Esophagus muscularis mucosa (tissue), 4 donors: ENCODE measurements around the gene RIMS1. TPM values are rescaled to one million over a fixed set of nuclear protein-coding genes. Genes with fewer than 3 reads are reported as not detected.

ENCODE experiments used
- DNase-seq: peaks from one replicate; pipeline ENCODE4 v3.0.0-alpha.2; 2017; ENCODE audit errors: extremely low spot score
- H3K27ac ChIP-seq, 4 donors: fragments of 200-600 bp; sonication (generic); replicated peaks in 1 of 4; 1 replicate in 3 of 4; 2 replicates in 1 of 4; pipeline ENCODE4 v1.5.1; 2016 to 2019; ENCODE audit warnings: mild to moderate bottlenecking in 1 of 4
- H3K27me3 ChIP-seq, 4 donors: fragments of 200-600 bp; sonication (generic); one replicate each; pipeline versions ENCODE4 v1.5.1 to v1.6.0; 2016 to 2019
- H3K36me3 ChIP-seq, 4 donors: fragments of 200-600 bp; sonication (generic); one replicate each; pipeline ENCODE4 v1.5.1; 2016 to 2019
- H3K4me1 ChIP-seq, 4 donors: fragments of 200-600 bp; sonication (generic); one replicate each; pipeline ENCODE4 v1.5.1; 2016 to 2019
- H3K4me3 ChIP-seq, 4 donors: fragments of 200-600 bp; sonication (generic); 1 replicate in 2 of 4; 2 replicates in 2 of 4; pipeline ENCODE4 v1.5.1; 2016 to 2019; ENCODE audit warnings: mild to moderate bottlenecking in 4 of 4, moderate library complexity in 1 of 4
- H3K9me3 ChIP-seq, 4 donors: fragments of 200-600 bp; sonication (generic); 1 replicate in 3 of 4; 2 replicates in 1 of 4; pipeline ENCODE4 v1.5.1; 2016 to 2019
- EP300 ChIP-seq: sonication (generic); formaldehyde crosslinking; IDR thresholded peaks from one replicate; pipeline ENCODE4 v1.6.1; 2017; ENCODE audit warnings: antibody characterized with exemption
- POLR2A ChIP-seq: fragments of 450-650 bp; IDR thresholded peaks from one replicate; pipeline ENCODE4 v1.6.1; 2017; ENCODE audit warnings: antibody characterized with exemption, moderate library complexity, mild to moderate bottlenecking, low read depth
- POLR2AphosphoS5 ChIP-seq, 2 donors: sonication (generic); formaldehyde crosslinking; IDR thresholded peaks; one replicate each; pipeline ENCODE4 v1.6.1; 2017; ENCODE audit warnings: antibody characterized with exemption in 2 of 2
- WGBS: methylation state at CpG from one replicate; pipeline ENCODE4 v1.1.5; 2018; 5-methylcytosine and 5-hydroxymethylcytosine counted together
- intact Hi-C: fragments of 100-400 bp; cut with DNase I; formaldehyde crosslinking; loops from one replicate; pipeline ENCODE4 v1.15.1; 2023
- total RNA-seq, 4 donors: library from RNA; depleted of rRNA; stranded (reverse); fragments of >200 nt; gene quantifications; one replicate each; pipeline versions ENCODE4 v1.1.0 to v1.2.1, GENCODE V29; 2016
- TF ChIP-seq, protein P1 (sequence below), 3 experiments: fragments of 200-600 bp in 2 of 3; fragments of 450-650 bp in 1 of 3; sonication (generic) in 2 of 3; IDR thresholded peaks; one replicate each; pipeline ENCODE4 v1.5.1; 2017 to 2019; ENCODE audit warnings: antibody characterized with exemption in 3 of 3, mild to moderate bottlenecking in 2 of 3, moderate library complexity in 1 of 3

The RIMS1 gene
- total RNA-seq, 4 donors from 2014 or later = 35.4 to 88.6 (median 54.0) TPM

DNA sequence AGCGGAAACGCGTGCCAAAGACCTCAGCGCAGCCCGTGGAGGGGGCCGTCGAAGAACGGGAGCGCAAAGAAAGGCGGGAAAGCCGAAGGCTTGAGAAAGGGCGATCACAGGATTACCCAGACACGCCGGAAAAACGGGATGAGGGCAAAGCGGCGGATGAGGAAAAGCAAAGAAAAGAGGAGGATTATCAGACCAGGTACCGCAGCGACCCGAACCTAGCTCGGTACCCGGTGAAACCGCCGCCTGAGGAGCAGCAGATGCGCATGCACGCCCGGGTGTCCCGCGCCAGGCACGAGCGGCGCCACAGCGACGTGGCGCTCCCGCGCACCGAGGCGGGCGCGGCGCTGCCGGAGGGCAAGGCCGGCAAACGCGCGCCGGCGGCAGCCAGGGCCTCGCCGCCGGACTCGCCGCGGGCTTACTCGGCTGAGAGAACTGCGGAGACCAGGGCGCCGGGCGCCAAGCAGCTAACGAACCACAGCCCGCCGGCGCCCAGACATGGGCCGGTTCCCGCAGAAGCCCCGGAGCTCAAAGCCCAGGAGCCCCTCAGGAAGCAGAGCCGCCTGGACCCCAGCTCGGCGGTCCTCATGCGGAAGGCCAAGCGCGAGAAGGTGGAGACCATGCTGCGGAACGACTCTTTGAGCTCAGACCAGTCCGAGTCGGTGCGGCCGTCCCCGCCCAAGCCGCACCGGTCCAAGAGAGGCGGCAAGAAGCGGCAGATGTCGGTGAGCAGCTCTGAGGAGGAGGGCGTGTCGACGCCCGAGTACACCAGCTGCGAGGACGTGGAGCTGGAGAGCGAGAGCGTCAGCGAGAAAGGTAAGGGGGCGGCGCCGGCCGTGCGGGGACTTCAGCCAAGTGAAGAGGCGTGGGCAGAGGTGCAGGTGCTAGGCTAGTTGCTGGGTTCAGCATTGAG is 296.2 kb downstream of the RIMS1 start:
- intact Hi-C loops = no loop called here
- peaks cover 0 to 7% (median 1%) of the 10 kb centered on the region in 4 donors for H3K27me3 ChIP-seq
- H3K9me3 ChIP-seq = no peaks in the 10 kb centered on the region
- peak overlapping the region in 3 of 4 donors; percentile 34 to 79 (median 70) for H3K27ac ChIP-seq
- TF ChIP-seq, protein P1, sequence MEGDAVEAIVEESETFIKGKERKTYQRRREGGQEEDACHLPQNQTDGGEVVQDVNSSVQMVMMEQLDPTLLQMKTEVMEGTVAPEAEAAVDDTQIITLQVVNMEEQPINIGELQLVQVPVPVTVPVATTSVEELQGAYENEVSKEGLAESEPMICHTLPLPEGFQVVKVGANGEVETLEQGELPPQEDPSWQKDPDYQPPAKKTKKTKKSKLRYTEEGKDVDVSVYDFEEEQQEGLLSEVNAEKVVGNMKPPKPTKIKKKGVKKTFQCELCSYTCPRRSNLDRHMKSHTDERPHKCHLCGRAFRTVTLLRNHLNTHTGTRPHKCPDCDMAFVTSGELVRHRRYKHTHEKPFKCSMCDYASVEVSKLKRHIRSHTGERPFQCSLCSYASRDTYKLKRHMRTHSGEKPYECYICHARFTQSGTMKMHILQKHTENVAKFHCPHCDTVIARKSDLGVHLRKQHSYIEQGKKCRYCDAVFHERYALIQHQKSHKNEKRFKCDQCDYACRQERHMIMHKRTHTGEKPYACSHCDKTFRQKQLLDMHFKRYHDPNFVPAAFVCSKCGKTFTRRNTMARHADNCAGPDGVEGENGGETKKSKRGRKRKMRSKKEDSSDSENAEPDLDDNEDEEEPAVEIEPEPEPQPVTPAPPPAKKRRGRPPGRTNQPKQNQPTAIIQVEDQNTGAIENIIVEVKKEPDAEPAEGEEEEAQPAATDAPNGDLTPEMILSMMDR (IDR thresholded peaks at IDR 0.05) = no peak
- TF ChIP-seq POLR2AphosphoS5 (IDR thresholded peaks at IDR 0.05) = peak in 1 of 2 donors; percentile 15
- H3K4me3 ChIP-seq = peak overlapping the region; percentile 59 to 64 (median 60)
- no peaks in the 10 kb centered on the region for H3K36me3 ChIP-seq
- WGBS = 9% methylated on average over 33 of the region's 100 CpGs
- H3K4me1 ChIP-seq = peaks cover 4 to 14% (median 10%) of the 10 kb centered on the region in 4 donors
- DNase-seq = no peak

DNA sequence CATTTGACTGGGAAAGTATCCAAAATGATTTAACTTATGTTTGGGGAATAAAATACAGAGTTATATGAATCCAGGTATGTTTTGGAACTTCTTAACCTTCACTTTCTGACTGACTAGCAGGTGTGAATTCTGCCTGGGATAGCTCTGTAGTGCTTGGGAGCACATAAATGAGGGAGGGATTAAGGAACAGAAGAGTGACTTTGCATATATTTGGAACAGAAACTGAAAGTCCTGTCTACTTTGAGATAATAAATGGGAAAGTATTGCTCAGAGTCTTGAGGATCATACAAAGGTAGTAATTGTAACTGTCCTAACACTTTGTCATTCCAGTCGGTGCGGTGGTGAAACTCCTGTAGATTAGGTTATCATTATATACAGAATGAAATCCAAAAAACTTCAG is 317.6 kb downstream of the RIMS1 start:
- no peak for TF ChIP-seq POLR2A
- no peak for TF ChIP-seq EP300
- no peak for TF ChIP-seq POLR2AphosphoS5 (IDR thresholded peaks at IDR 0.05)
- TF ChIP-seq, protein P1 (IDR thresholded peaks at IDR 0.05) = no peak
- no peak overlapping the region for H3K27ac ChIP-seq
- H3K9me3 ChIP-seq = no peaks in the 10 kb centered on the region
- no peaks in the 10 kb centered on the region for H3K36me3 ChIP-seq
- no peaks in the 10 kb centered on the region for H3K4me1 ChIP-seq
- H3K4me3 ChIP-seq = no peak overlapping the region
- intact Hi-C loops = no loop called here
- no peaks in the 10 kb centered on the region for H3K27me3 ChIP-seq
- 67% methylated on average over 2 of the region's 2 CpGs for WGBS
- no peak for DNase-seq

DNA sequence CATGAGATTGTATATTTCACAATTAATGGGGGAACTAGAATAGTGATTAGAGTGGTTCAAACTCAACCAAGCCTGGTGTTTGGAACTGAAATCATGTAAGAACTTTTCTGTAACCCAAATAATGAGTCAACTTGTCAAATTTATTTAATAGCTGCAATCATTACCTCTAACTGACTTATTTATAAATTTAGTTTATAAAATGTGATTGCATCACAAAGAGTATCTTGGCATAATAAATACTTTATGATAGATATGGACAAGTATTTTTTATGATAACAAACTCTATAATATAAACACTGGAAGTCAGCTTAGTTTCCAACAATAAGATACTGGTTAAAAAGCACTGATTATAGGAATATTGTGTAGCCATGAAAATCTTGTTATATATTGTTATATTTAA is 319.1 kb downstream of the RIMS1 start:
- H3K36me3 ChIP-seq = no peaks in the 10 kb centered on the region
- intact Hi-C loops = no loop called here
- TF ChIP-seq POLR2AphosphoS5 (IDR thresholded peaks at IDR 0.05) = no peak
- no peak for TF ChIP-seq EP300
- TF ChIP-seq, protein P1 (IDR thresholded peaks at IDR 0.05) = no peak
- TF ChIP-seq POLR2A = no peak
- no peak overlapping the region for H3K4me3 ChIP-seq
- H3K27ac ChIP-seq = no peak overlapping the region
- H3K4me1 ChIP-seq = no peaks in the 10 kb centered on the region
- no peaks in the 10 kb centered on the region for H3K9me3 ChIP-seq
- H3K27me3 ChIP-seq = no peaks in the 10 kb centered on the region
- DNase-seq = no peak

DNA sequence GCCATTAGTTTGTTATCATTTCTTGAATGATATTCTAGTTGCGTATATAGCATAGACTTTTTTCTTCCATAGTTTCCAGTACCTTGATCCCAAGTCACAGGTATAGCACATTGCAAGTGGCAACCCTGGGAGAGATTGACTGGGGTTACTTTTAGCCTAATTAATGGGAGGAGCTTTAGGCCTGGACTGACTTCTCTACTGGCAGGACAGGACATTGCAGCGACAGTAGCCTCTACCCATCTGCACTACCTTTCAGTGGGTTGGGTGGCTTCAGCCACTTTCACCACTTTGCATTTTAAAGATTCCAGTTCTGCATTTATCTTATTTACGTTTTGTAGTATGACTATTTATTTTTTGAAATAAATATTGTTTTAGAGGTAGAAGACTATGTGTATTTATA is 320.3 kb downstream of the RIMS1 start:
- intact Hi-C loops = no loop called here
- no peaks in the 10 kb centered on the region for H3K4me1 ChIP-seq
- 60% methylated on average over 3 of the region's 3 CpGs for WGBS

More for the DNA sequence above, 320.3 kb downstream of the RIMS1 start:
- Histone ChIP-seq H3K4me3 (no peak overlapping the region), H3K27ac (no peak overlapping the region), H3K27me3 (no peaks in the 10 kb centered on the region), H3K9me3 (no peaks in the 10 kb centered on the region), H3K36me3 (no peaks in the 10 kb centered on the region)
- TF ChIP-seq POLR2A (no peak), EP300 (no peak), POLR2AphosphoS5 (IDR thresholded peaks at IDR 0.05) (no peak)
- TF ChIP-seq, protein P1 (IDR thresholded peaks at IDR 0.05) = no peak
- DNase-seq = no peak
